ENCODE measurements around the gene TSPOAP1. TPM values are rescaled to one million over a fixed set of nuclear protein-coding genes. Genes with fewer than 3 reads are reported as not detected.

TSPOAP1 gene
- total RNA-seq, 1 donor from 2014 or later: 77.0 TPM

GRCh38 chr17:58267347-58268324 is 61.0 kb downstream of the TSPOAP1 start:
- intact Hi-C loops (cut with micrococcal nuclease): no loop called here

DNA sequence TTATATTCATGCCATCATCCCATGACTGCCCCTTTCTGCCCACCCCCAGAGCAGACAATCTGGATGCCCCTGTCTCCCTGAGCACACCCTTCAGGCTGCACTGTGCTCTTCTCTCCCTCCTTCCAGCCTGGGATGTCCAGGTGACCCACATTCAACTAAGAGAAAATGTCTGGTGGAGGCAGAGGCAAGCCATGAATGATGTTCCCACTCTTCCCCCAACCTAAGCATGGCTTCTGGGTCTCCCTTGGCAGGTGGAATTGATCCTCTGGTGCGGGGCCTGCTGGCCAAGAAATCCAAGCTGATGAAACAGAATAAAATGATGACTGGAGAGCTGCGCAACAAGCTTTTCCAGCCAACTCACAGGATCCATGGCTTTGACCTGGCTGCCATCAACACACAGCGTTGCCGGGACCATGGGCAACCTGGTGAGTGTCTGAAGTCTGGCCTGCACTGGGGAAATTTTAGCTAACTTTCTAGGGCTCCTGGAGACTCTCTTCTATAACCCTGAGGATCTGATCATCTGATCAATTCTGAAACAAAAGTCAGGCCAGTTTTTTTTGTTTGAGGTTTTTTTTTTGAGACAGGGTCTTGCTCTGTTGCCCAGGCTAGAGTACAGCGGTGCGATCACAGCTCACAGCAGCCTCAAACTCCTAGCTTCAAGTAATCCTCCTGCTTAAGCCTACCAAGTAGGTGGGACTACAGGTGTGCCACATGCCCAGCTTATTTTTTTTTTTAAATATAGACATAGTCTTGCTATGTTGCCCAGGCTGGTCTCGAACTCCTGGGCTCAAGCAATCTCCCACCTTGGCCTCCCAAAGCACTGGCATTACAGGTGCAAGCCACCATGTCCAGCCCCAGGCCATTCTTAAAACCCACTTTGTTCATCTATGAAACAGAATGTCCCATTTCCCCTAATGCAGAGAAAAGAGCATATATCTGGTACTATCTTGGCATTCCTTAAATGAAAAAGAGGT is 62.4 kb downstream of the TSPOAP1 start:
- intact Hi-C loops (cut with micrococcal nuclease): no loop called here

DNA sequence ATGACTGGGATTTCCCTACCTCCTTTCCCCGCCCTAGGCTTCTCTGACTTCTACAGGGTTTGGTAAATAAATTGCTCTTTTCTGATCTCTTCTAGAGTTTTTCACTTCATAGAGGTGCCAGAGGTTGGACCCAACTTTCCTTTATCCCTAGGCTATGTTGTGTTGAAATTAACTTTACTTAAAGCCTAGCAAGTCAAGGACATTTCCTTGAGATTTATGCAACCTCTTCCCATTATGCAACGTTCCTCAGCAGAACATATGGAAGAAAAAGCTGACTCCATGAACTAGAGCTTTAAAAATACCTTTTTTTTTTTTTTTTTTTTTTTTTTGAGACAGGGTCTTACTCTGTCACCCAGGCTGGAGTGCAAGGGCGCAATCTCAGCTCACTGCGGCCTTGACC is 63.3 kb downstream of the TSPOAP1 start:
- intact Hi-C loops (cut with micrococcal nuclease): no loop called here

DNA sequence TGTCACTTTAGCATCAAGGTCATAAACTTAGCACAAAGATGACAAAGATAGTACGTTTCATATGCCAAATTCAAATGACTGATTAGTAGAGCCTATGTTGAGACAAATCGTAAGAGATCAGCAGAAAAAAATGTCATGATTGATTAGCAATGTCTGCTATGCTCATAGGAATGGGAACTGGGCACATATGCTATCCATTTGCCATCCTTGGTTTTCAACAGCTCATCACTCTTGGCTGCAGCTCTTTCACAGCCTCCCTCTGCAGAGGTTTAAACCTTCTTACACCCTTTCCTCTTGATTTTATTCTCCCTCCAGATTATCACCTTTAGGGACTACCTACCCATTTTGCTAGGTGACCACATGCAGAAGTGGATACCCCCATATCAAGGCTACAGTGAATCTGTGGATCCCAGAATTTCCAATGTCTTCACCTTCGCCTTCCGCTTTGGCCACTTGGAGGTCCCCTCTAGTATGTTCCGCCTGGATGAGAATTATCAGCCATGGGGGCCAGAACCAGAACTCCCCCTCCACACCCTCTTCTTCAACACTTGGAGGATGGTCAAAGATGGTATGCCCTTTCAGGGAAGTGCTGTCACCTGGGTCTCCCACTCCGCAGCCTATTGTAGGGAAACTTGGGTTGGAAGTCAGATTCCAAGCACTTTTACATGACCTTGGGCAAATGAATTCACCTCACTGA is 64.0 kb downstream of the TSPOAP1 start:
- intact Hi-C loops (cut with micrococcal nuclease): no loop called here

GRCh38 chr17:58263773-58264172 is 64.8 kb downstream of the TSPOAP1 start:
- intact Hi-C loops (cut with micrococcal nuclease): no loop called here

DNA sequence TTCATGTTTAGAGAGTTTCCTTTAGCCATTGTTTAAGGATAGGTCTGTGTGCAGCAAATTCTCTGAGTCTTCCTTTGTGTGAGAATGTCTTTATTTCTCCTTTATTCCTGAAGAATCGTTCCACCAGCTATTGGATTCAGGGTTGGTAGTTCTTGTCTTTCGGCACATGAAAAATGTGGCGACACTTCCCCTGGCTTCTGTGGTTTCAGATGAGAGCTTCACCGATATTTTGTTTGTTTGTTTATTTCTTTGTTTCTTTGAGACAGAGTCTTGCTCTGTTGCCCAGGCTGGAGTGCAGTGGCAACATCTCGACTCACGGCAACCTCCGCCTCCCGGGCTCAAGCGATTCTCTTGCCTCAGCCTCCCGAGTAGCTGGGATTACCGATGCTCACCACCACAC is 66.4 kb downstream of the TSPOAP1 start:
- intact Hi-C loops (cut with micrococcal nuclease): no loop called here

GRCh38 chr17:58254803-58255202 is 73.8 kb downstream of the TSPOAP1 start:
- intact Hi-C loops (cut with micrococcal nuclease): no loop called here

- intact Hi-C loops (cut with micrococcal nuclease): no loop called here
Measured at GRCh38 chr17:58253082-58253481, 75.5 kb downstream of the TSPOAP1 start.

GRCh38 chr17:58252141-58252540 is 76.5 kb downstream of the TSPOAP1 start:
- intact Hi-C loops (cut with micrococcal nuclease): no loop called here

Other genes with a start within 250 kb of the TSPOAP1 start
- 31.0 and 31.9 TPM in 2 replicates for gene DYNLL2, start 245.4 kb downstream of the TSPOAP1 start, total RNA-seq
- gene OR4D1, start 180.4 kb downstream of the TSPOAP1 start, total RNA-seq: 0.47 and 0.66 TPM in 2 replicates
- not detected in 2 replicates for gene OR4D2, start 161.8 kb downstream of the TSPOAP1 start, total RNA-seq
- gene EPX, start 136.1 kb downstream of the TSPOAP1 start, total RNA-seq: not detected in 2 replicates
- 15.6 and 17.4 TPM in 2 replicates for gene MKS1, start 109.5 kb downstream of the TSPOAP1 start, total RNA-seq
- gene LPO, start 90.2 kb downstream of the TSPOAP1 start, total RNA-seq: not detected in 2 replicates
- gene MPO, start 47.9 kb downstream of the TSPOAP1 start, total RNA-seq: 0.07 TPM in 1 of 2 replicates, not detected in the other
- gene SUPT4H1, start 23.4 kb upstream of the TSPOAP1 start, total RNA-seq: 83.1 and 86.0 TPM in 2 replicates
- 0.17 and 0.37 TPM in 2 replicates for gene RNF43, start 88.7 kb upstream of the TSPOAP1 start, total RNA-seq
- 0.47 and 0.63 TPM in 2 replicates for gene HSF5, start 159.6 kb upstream of the TSPOAP1 start, total RNA-seq
- gene MTMR4, start 185.8 kb upstream of the TSPOAP1 start, total RNA-seq: 69.4 and 78.1 TPM in 2 replicates